ENCODE data around the gene IER2.
A peak's percentile ranks its signal among the peaks of the same experiment; 100 is the strongest.

The IER2 gene

GRCh38 chr19:13119627-13120026 is 30.6 kb upstream of the IER2 start:
- Histone ChIP-seq H3K4me2 (ENCODE audit: low read length) (peak overlapping the region; percentile 83), H3K79me2 (peaks cover 21% of the 10 kb centered on the region), H2AFZ (no peak overlapping the region), H3K9ac (no peak overlapping the region), H3K27ac (peak overlapping the region; percentile 78), H3K36me3 (ENCODE audit: control insufficient read depth, insufficient read depth, low read length) (no peaks in the 10 kb centered on the region), H3K9me3 (ENCODE audit: control insufficient read depth, low read length) (no peaks in the 10 kb centered on the region), H3K4me3 (ENCODE audit: low read depth, low read length) (peak overlapping the region; percentile 68), H3K27me3 (ENCODE audit: control insufficient read depth, insufficient read depth, low read length) (no peaks in the 10 kb centered on the region), H3K4me1 (peaks cover 14% of the 10 kb centered on the region)
- TF ChIP-seq, protein P1, sequence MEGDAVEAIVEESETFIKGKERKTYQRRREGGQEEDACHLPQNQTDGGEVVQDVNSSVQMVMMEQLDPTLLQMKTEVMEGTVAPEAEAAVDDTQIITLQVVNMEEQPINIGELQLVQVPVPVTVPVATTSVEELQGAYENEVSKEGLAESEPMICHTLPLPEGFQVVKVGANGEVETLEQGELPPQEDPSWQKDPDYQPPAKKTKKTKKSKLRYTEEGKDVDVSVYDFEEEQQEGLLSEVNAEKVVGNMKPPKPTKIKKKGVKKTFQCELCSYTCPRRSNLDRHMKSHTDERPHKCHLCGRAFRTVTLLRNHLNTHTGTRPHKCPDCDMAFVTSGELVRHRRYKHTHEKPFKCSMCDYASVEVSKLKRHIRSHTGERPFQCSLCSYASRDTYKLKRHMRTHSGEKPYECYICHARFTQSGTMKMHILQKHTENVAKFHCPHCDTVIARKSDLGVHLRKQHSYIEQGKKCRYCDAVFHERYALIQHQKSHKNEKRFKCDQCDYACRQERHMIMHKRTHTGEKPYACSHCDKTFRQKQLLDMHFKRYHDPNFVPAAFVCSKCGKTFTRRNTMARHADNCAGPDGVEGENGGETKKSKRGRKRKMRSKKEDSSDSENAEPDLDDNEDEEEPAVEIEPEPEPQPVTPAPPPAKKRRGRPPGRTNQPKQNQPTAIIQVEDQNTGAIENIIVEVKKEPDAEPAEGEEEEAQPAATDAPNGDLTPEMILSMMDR (IDR thresholded peaks at IDR 0.05) = no peak

- Histone ChIP-seq H3K79me2 (peaks cover 21% of the 10 kb centered on the region), H3K36me3 (ENCODE audit: control insufficient read depth, insufficient read depth, low read length) (no peaks in the 10 kb centered on the region), H3K27ac (peak overlapping the region; percentile 17), H2AFZ (no peak overlapping the region), H3K4me2 (ENCODE audit: low read length) (no peak overlapping the region), H3K9me3 (ENCODE audit: control insufficient read depth, low read length) (no peaks in the 10 kb centered on the region), H3K4me1 (peaks cover 14% of the 10 kb centered on the region), H3K27me3 (ENCODE audit: control insufficient read depth, insufficient read depth, low read length) (no peaks in the 10 kb centered on the region), H3K9ac (no peak overlapping the region), H3K4me3 (ENCODE audit: low read depth, low read length) (no peak overlapping the region)
- TF ChIP-seq, protein P1 (IDR thresholded peaks at IDR 0.05) = no peak
Observed at GRCh38 chr19:13120031-13120430, 30.2 kb upstream of the IER2 start.

- Histone ChIP-seq H3K4me1 (peaks cover 10% of the 10 kb centered on the region), H3K4me2 (ENCODE audit: low read length) (no peak overlapping the region), H3K79me2 (peaks cover 21% of the 10 kb centered on the region), H3K27ac (no peak overlapping the region), H3K9me3 (ENCODE audit: control insufficient read depth, low read length) (no peaks in the 10 kb centered on the region), H3K27me3 (ENCODE audit: control insufficient read depth, insufficient read depth, low read length) (no peaks in the 10 kb centered on the region), H3K9ac (no peak overlapping the region), H3K36me3 (ENCODE audit: control insufficient read depth, insufficient read depth, low read length) (no peaks in the 10 kb centered on the region), H2AFZ (no peak overlapping the region), H3K4me3 (ENCODE audit: low read depth, low read length) (no peak overlapping the region)
- TF ChIP-seq, protein P1 (IDR thresholded peaks at IDR 0.05) = no peak
Observed at GRCh38 chr19:13120817-13121216, 29.4 kb upstream of the IER2 start.

GRCh38 chr19:13121551-13122274 is 28.5 kb upstream of the IER2 start:
- no peaks in the 10 kb centered on the region for H3K27me3 ChIP-seq (ENCODE audit: control insufficient read depth, insufficient read depth, low read length)
- no peak overlapping the region for H3K4me2 ChIP-seq (ENCODE audit: low read length)
- H3K4me3 ChIP-seq (ENCODE audit: low read depth, low read length) = no peak overlapping the region

More at GRCh38 chr19:13121551-13122274, 28.5 kb upstream of the IER2 start:
- Histone ChIP-seq H3K27ac (no peak overlapping the region), H3K9me3 (ENCODE audit: control insufficient read depth, low read length) (no peaks in the 10 kb centered on the region), H3K4me1 (peaks cover 8% of the 10 kb centered on the region), H3K36me3 (ENCODE audit: control insufficient read depth, insufficient read depth, low read length) (no peaks in the 10 kb centered on the region), H3K79me2 (peaks cover 26% of the 10 kb centered on the region), H3K9ac (no peak overlapping the region), H2AFZ (no peak overlapping the region)
- TF ChIP-seq, protein P1 (IDR thresholded peaks at IDR 0.05) = no peak

Data from parathyroid adenoma (tissue), 2 donors.